Measurements from ENCODE around the gene RNF31.

DNA sequence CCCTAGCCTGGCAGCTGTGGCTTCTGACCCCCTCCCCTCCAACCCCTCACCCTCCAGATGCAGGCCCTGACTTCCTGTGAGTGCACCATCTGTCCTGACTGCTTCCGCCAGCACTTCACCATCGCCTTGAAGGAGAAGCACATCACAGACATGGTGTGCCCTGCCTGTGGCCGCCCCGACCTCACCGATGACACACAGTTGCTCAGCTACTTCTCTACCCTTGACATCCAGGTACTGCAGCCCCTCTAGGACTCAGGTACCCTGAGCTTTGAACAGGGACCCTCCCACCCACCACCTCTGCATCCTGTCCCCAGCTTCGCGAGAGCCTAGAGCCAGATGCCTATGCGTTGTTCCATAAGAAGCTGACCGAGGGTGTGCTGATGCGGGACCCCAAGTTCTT lies 7.8 kb downstream of the RNF31 start:
- TF ChIP-seq FOS (IDR thresholded peaks at IDR 0.05; ENCODE audit: borderline replicate concordance, insufficient read depth, low read length) (no peak), CTCF (IDR thresholded peaks at IDR 0.05; ENCODE audit: extremely low read depth in 1 of 2, insufficient read depth in 1 of 2, low read depth in 1 of 2, low read length in 2 of 2) (no peak), EZH2 (IDR thresholded peaks at IDR 0.05; ENCODE audit: borderline replicate concordance, low read depth, low read length, severe bottlenecking) (no peak), POLR2A (IDR thresholded peaks at IDR 0.05; ENCODE audit: low read depth, low read length) (no peak), JUN (IDR thresholded peaks at IDR 0.05; ENCODE audit: borderline replicate concordance, insufficient read depth, insufficient read length, low read depth) (no peak), MYC (IDR thresholded peaks at IDR 0.05; ENCODE audit: low read depth, low read length) (no peak), POLR2AphosphoS5 (IDR thresholded peaks at IDR 0.05; ENCODE audit: insufficient read depth, low read depth, low read length) (no peak)
- TF ChIP-seq, protein P1, sequence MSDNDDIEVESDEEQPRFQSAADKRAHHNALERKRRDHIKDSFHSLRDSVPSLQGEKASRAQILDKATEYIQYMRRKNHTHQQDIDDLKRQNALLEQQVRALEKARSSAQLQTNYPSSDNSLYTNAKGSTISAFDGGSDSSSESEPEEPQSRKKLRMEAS (IDR thresholded peaks at IDR 0.05; ENCODE audit: insufficient read depth, insufficient read length), result no peak
